ENCODE measurements around the gene MLST8.
"Not testable (repeated sequence)": the region's sequence is repeated elsewhere in the genome, so short reads cannot be mapped to it uniquely, and the experiment has no call there.

MLST8 gene

DNA sequence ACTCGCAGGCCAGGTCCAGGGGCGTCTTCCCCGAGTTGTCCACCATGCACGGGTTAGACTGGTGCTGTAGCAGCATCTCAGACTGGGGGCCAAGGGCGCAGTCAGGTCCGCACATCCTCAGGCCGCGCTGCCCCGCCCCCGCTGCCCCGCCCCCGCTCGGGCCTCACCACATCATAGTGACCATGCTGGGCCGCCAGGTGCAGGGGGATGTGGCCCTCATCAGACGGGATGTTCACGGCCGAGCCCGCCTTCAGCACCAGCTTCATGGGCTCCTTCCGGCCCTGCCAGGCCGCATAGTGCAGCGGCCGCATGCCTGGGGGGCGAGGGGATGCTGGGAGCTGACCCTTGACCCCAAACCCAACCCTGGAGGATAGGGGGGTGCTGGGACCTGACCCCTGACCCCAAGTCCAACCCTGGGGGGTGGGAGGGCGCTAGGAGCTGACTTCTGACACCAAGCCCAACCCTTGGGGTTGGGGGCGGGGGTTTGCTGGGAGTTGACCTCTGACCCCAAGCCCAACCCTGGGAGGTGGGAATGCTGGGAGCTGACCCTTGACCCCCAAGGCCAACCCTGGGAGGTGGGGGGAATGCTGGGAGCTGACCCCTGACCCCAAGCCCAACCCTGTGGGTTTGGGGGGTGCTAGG, 15.9 kb upstream of the MLST8 start:
- no peak for DNase-seq (ENCODE audit: low spot score)
- FAIRE-seq = no peak

DNA sequence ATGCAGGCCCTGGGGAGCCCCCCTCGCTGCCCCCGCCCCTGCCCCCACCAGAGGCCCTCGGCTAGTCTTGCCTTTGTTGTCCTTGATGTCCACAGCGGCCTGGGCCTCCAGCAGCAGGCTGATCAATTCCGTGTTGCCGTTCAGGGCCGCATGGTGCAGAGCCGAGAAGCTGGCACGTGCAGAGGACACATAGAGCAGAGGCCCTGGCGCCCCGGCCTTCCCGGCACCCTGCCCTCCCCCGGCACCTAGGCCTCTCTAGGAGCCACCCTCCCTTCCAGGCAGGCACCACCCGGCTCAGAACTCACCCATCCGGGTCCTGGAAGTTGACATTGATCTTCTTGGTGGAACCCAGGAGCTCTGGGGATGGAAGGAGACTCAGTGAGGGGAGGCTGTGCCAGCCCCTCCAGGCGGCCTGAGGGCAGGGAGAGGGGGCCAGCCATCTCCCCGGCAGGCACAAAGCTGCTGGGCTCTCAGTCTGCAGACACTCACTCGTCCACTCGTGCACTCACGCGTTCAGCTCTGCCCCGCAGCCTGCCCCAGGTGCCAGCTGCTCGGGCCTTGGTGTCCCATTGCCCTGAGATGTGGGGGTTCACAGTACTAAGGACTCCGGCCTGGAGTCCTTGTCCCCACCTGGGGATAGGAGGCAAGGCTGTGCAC, 15.1 kb upstream of the MLST8 start:
- no peak for DNase-seq (ENCODE audit: low spot score)
- FAIRE-seq = no peak

DNA sequence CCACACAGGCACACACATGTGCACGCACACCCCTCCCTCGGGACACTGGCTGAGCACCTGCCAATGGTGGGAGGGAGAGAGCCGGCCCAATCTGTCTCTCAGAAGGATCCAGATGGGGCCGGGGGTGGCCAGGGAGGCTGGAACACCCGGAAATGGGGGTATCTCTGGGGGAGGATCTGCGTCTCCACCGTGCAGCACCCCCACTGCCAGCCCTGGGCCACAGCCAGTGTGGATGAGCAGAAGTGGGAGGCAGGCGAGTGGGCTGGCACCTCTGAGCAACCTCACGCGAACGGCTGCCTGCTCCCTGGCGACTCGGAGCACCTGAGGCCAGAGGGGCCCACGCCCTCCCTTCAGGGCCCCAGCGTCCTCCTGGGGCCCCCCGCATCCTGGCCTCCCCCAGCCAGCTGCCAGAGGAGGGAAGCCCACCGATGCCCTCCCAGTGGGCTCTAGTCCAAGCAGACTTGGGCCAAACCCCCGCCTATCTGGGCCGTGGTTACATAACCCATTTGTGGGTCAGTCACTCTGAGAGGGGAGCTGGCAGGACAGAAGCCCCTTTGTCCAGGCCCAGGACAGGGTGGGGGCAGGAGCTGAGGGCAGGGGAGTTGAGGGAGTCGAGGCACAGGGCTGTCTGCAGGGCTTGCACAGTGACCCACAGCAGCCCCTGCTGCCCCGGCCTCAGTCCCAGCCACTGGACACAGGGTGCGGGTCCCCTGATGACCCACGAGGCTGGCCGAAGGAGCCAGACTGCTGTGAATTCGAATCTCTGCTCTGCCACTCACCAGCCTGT, 14.4 kb upstream of the MLST8 start:
- DNase-seq (ENCODE audit: low spot score) (no peak), FAIRE-seq (no peak)

DNA sequence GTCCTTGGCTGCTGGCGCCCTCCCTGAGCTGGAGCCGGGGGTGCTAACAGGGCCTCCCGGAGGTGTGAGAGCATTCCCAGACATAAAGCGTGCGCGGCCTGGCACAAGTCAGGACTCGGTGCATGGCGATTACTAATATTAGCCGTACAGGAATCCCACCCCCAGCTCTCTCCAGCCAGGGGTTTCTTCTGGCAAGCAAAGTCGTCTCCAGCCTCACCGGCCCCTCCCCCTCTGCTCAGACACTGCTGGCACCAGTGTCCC, 13.9 kb upstream of the MLST8 start:
- FAIRE-seq (no peak), DNase-seq (ENCODE audit: low spot score) (no peak)

DNA sequence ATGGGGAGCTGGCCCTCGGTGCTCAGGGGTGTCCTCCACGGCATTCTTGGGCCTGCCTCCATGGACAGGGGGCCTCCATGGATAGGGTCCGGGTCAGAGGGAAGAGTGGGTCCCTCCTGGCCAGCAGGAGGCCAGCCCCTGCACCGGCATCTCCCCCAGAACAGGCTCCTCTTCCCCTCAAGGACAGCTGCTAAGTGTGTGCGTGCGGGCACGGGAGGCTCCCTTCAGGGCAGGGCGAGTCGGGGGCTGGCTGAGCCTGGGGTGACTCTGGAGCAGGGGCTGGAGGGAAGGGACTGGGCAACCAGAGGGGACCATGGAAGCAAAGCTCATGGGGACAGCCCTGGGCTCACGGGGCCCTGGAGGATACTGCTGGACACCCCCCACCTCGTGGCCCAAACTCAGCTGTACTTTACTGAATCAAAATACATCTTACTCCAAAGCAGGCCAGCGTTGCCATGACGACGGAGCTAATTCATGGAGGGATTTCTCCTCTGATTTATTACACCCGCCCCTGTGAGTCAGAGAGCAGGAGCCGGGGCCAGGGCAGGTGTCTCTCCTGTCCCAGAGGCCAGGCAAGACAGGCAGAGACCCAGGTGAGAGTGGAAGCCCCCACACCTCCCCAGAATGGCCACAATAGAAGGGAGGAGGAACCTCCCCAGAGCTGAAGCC, 11.0 kb upstream of the MLST8 start:
- DNase-seq (ENCODE audit: low spot score) (peak; percentile 45), FAIRE-seq (no peak)

DNA sequence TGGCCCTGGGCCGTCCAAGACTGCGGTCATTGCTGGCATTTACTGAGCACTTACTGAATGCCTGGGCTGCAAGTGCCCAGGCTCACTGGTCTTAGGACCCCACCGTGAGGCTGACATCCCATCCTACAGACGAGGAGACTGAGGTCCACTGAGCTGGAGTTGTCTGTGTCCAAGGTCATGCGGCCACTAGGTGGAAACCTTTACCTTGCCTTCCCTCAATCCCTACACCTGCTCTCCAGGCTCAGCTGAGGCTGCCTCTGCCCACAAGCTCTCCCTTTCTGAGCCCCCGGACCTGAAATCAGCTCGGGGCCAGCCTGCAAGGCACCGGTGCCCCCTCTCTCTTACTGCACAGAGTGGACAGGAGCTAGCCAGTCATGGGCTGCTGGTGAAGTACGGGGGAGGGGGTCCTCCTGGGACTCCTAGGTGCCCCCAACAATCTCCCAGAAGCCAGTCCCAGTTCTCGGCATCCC, 10.4 kb upstream of the MLST8 start:
- DNase-seq (ENCODE audit: low spot score) (peak; percentile 57), FAIRE-seq (no peak)

DNA sequence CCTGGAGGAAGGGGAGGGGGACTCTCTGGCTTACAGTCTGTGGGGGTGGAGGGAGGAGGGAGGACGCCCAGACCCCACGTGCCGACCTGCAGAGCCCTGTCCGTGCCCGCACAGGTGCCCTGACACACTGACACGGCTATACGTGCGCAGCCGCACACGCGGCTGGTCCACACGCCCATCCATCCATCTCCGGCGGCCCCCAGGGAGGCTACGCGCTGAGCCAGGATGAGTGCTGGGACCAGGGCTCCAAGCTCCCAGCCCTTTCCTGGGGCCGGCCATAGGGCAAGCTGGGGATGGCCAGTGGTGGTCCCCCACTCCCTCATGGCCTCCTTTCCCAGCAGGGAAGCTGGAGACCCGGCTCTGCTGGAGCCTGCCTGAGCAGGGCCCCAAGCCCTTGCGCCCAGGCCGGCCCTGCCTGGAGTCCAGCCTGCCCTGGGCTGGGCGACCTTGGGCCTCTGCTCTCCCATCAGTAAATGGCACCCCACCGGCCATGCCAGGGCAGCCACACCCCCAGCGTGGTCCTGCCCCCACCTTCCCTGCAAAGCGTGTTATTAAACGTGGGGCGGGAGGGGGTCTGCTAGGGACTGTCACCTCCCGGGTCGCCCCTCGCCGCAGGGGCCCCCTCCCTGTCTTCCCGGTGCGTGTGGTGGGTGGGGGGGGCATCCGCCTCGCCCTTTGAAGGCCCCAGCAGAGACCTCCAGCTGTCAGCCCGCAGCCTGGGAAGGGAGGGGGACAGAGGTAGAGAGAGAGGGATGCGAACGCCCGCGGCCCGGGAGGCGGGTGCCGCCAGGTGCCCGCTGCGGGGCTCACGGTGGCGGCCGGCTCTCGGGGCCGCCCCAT, 9.7 kb upstream of the MLST8 start:
- no peak for FAIRE-seq
- DNase-seq (ENCODE audit: low spot score) = no peak

DNA sequence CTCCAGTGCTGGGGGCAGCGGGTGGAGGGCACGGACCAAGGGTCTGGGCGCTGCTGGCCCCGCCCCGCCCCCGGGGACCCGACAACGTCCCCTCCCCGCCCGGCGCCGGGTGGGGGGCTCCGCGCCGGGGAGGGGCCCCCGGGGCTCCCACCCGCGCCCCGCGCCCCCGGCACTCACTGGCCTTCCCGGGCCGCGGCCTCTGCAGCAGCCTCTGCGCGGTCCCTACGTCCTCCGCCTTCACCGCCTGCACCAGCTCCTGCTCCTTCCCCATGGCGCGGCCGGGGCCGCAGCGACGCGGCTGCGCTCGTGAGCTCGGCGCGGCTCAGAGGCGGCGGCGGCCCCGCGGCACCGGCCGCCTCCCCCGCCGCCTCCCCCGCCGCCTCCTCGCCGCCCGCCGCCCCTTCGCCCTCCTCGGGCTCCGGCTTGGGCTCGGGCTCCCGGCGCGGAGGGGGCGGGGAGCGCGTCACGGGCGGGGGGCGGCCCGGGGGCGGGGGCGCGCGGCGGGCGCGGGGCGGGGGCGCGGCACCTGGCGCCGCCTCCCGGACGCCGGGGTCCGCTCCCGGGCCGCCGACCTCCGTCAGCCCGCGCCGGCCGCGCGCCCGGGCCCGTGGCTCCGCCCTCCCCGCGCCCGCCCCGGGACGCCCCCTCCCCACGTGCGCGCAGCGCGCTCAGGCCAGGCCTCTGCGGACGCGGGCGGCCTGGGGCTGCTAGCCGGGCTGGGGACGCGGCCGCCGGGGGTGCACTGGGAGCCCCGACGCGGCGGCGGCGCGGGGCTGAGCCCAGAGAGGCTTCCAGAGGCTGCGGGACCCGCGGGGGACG, 8.9 kb upstream of the MLST8 start, which contains the start of gene CASKIN1:
CASKIN1 (minus strand) TSS at position 444 of the 819 bp plus-strand sequence; CDS start at position 271, 173 bp downstream.
- DNase-seq (ENCODE audit: low spot score) (no peak), FAIRE-seq (no peak)

DNA sequence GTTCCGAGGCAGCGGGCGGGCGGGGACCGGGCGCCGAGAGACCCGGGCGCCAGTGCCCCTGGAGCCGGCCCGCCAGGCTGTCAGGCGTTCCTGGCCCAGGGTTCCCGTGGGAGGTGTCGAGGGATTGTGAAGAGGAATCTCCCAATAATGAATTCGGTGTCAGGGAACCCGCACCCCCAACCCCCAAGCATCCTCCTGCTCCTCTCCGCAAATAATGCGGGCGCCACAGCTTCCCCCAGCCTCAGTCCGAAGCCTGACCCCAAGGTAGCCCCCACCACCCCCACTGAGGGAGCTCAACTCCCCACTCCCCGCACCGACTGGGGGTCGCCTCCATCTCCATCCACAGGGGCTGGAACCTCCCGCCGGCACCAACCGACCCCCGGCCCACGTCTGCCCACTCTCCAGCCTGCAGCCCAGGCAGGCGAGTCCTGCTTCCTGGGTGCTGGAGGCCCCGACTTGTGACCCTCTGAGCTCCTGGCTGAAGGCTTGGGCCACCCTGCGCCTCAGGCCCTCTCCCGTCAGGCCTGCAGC, 8.2 kb upstream of the MLST8 start:
- DNase-seq (ENCODE audit: low spot score) (no peak), FAIRE-seq (no peak)

DNA sequence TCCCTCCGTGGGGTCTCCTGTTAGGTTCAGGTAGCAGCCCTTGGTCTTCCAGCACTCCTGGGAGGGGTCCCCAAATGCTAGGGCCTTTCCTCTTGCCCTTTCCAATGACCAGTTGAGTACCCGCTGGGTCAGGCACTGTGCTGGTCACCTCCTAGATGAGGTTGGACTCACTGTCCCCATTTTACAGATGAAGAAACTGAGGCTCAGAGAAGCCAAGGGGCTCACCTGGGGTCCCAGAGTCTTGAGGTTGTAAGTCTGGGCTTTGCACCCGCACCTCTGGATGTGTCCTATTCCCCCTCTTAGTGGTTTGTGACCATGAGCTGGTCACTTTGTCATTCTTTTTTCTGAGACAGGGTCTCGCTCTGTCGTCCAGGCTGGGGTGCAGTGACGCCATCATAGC, 7.5 kb upstream of the MLST8 start:
- FAIRE-seq (no peak), DNase-seq (ENCODE audit: low spot score) (no peak)

DNA sequence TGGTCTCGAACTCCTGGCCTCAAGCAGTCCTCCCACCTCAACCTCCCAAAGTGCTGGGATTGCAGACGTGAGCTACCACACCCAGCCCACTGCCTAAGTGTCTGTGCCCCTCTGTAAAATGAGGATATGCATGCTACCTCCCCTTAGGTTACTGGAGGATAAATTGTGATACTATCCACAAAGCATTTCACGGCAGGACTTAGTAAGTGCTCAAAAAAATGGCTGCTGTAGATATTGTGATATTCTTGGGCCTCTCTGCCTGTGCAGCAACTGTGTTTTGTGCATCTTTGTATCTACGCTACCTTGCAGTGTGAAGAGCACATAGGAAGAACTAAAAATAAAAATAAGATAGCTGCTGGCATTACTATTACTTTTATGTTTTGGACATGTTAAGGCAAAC, 7.0 kb upstream of the MLST8 start:
- FAIRE-seq = no peak
- DNase-seq (ENCODE audit: low spot score) = no peak

DNA sequence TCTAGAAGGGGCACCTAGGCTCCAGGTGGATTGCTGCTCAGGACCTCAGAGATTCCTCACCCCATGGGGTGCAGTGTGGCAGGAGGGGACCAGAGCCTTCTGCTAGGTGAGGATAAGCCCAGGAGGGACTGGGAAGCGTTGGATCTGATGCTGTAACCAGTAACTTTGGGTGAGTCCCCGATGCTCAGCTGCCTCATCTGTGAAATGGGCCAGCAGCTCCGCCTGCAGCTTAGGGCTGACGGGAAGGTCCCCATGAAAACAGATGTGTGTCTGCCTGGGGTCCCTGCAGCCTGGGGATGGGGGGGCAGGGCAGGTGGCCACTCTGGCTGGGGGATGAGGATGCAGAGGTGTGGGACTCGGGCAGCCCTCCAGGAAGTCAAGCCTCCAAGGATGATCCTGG, 6.2 kb upstream of the MLST8 start:
- no peak for FAIRE-seq

DNA sequence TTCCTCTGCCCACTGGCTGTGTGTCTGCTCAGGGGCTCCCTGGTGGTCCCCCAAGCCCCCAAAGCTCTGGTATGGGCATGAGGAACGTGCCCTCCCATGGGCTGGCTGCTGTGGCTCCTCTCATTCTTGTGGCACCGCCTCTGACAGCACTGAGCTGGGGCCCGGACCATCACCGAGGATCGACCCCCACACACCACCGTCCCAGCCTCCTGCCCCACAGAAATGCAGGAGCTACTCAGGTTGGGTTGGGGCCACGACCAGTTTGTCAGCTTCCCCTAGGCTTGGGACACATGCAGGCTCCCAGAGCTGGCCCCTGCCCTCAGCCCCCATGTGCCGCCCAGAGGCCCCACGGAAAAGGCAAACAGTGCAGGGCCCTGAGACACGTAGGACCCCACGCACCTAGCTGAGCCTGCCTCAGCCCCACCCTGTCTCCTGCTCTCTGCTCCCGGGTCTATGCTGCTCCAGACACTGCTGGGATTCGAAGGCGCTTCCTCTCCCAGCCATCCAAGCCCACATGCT, 5.6 kb upstream of the MLST8 start:
- FAIRE-seq = no peak

More for the DNA sequence above, 6.2 kb upstream of the MLST8 start:
- no peak for DNase-seq (ENCODE audit: low spot score)

DNA sequence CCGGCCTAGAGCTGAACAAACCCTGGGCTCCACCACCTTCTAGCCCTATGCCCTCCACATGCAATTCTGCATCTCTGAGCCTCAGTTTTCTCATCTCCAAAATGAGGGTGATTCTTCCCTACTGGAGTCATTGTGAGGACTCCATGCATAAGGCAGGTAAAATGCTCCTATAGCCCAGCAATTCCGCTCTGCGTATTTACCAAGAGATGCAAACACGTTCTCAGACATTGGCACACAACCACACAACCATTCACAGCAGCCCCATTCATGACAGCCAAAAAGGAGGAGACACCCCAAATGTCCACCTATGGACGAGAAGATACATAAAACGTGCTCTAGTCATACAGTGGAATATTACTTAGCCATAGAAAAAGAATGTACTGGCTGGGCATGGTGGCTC, 4.9 kb upstream of the MLST8 start:
- FAIRE-seq (no peak), DNase-seq (ENCODE audit: low spot score) (no peak)

More for the DNA sequence above, 5.6 kb upstream of the MLST8 start:
- DNase-seq (ENCODE audit: low spot score) = no peak

DNA sequence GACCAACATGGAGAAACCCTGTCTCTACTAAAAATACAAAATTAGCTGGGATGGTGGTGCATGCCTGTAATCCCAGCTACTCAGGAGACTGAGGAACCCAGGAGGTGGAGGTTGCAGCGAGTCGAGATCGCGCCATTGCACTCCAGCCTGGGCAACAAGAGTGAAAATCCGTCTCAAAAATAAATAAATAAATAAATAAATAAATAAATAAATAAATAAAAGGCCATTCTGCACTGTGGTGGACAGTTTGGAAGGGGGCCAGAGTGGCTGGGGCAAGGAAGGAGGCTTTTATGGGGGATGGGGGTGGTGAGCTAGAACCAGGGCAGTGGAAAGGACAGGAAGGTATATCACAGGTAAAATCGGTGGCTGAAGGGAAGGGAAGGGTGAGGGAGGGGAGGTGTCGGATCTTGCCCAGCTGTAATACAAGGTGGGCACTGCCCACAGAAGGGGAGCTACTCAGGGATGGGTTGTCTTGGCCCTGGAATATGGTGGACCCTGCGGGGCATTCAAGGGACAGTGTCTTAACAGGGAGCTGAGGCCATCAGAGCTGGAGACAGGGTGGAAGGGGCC, 2.0 kb upstream of the MLST8 start:
- not testable (repeated sequence) for DNase-seq (ENCODE audit: low spot score); FAIRE-seq

DNA sequence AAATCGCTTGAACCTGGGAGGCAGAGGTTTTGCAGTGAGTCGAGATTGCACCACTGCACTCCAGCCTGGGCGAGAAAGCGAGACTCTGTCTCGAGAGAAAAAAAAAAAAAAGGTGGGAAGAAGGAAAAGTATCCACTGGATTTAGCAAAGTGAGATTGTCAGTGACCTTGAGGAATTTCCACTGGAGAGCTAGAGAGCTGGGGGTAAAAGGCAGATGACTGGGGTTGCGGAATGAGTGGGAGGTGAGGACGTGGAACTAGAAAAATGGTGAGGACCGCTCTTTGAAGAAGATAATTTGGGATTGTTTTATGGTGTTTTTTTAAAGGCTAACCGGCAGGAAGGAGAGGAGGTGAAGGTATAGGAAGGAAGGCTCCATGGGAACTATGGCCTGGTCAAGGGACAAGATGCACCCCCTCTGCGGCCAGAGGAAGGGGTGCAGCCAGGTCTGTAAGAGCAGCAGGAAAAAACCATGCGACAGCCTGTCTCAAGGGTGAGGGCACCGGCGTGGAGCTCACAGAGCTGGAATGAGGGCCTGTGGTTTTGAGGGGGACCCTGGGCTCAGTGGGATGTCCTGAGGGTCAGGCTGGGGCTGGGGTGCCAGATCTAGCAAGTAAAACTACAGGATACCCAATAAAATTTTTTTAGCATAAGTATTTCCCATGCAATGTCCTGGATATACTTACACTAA, 694 bp upstream of the MLST8 start:
- DNase-seq (ENCODE audit: low spot score) = no peak
- no peak for FAIRE-seq

DNA sequence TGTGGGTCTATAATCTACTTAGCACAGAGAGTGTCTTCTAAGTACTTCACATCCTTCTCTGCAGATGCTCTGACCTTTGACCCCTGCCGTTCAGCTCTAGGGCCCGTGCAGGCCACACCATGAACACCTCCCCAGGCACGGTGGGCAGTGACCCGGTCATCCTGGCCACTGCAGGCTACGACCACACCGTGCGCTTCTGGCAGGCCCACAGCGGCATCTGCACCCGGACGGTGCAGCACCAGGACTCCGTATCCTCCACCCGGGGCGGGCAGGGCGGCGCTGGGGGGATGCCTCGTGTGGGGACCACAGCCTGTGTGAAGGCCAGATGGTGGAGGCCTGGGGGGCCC, 686 bp downstream of the MLST8 start:
- FAIRE-seq = no peak
- no peak for DNase-seq (ENCODE audit: low spot score)

DNA sequence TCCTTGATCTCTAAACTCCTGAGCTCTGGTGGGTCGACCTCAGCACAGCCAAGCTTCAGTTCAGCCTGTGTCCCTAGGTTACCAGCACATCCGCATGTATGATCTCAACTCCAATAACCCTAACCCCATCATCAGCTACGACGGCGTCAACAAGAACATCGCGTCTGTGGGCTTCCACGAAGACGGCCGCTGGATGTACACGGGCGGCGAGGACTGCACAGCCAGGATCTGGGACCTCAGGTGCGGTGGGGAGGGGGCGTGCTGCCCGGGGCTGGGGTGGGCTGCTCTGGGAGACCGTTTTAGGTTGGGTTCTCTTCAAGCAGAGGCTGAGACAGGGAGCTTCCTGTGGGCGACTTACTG, 1.1 kb downstream of the MLST8 start:
- FAIRE-seq (no peak), DNase-seq (ENCODE audit: low spot score) (no peak)
